ENCODE results near the gene CCNL2.

DNA sequence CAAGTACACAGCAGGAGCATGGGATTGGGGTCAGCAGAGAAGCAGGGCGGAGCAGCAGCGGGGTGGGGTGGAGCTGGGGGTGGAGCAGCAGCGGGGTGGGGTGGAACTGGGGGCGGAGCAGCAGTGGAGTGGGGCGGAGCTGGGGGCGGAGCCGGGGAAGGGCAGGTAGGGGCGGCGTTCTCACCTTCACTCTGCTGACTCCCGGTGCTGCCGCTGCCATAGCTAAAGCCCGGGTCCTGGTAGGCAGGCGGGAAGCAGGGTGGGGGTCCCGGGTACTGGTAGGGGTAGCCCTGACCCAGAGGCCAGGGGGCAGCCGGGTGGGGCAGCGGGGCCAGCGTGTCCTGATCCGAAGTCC lies 61.4 kb downstream of the CCNL2 start:
- TF ChIP-seq, protein P1, sequence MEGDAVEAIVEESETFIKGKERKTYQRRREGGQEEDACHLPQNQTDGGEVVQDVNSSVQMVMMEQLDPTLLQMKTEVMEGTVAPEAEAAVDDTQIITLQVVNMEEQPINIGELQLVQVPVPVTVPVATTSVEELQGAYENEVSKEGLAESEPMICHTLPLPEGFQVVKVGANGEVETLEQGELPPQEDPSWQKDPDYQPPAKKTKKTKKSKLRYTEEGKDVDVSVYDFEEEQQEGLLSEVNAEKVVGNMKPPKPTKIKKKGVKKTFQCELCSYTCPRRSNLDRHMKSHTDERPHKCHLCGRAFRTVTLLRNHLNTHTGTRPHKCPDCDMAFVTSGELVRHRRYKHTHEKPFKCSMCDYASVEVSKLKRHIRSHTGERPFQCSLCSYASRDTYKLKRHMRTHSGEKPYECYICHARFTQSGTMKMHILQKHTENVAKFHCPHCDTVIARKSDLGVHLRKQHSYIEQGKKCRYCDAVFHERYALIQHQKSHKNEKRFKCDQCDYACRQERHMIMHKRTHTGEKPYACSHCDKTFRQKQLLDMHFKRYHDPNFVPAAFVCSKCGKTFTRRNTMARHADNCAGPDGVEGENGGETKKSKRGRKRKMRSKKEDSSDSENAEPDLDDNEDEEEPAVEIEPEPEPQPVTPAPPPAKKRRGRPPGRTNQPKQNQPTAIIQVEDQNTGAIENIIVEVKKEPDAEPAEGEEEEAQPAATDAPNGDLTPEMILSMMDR (IDR thresholded peaks at IDR 0.05): no peak
- TF ChIP-seq POLR2A (IDR thresholded peaks at IDR 0.05): no peak

Measured in lower leg skin (tissue), 3 donors.